Panc1 (cell line): Measurements from ENCODE around the gene PHRF1. TPM values are rescaled to one million over a fixed set of nuclear protein-coding genes. Genes with fewer than 3 reads are reported as not detected.

ENCODE experiments used
- ATAC-seq: fragments of 200-7000 bp; cut with Tn5 transposase; 2 replicates; pipeline ENCODE4 v1.9.1; 2020; ENCODE audit warnings: mild to moderate bottlenecking, moderate library complexity
- BruUV-seq: library from RNA; stranded (reverse); fragments of 400-500 nt; replicated peaks from 2 replicates; lab custom pipeline; 2021; lab: Mats Ljungman, UMichigan
- CTCF ChIA-PET: fragments of 300-600 bp; sonication (Branson Sonifier 250); formaldehyde crosslinking; loops from one replicate; lab custom pipeline; 2022; ENCODE audit warnings: antibody characterized with exemption; lab: Charles Lee
- POLR2A ChIA-PET: fragments of 300-600 bp; sonication (Branson Sonifier 250); formaldehyde crosslinking; loops from one replicate; lab custom pipeline; 2022; ENCODE audit warnings: antibody characterized with exemption; lab: Charles Lee
- DNase-seq: peaks from one replicate; pipeline ENCODE4 v3.0.0-alpha.2; 2010; ENCODE audit warnings: low read depth, low spot score
- H3K27ac ChIP-seq: 2 replicates; pipeline ENCODE4 v1.5.1; 2011; ENCODE audit warnings: mild to moderate bottlenecking, low read length, inconsistent platforms
- H3K27me3 ChIP-seq: fragments of 200-500 bp; sonication (Bioruptor generic); 2 replicates; pipeline ENCODE4 v1.6.0; 2014; ENCODE audit warnings: low read length, inconsistent platforms; ENCODE audit not compliant: control insufficient read depth, insufficient read depth
- H3K36me3 ChIP-seq: fragments of 200-500 bp; sonication (Bioruptor generic); 2 replicates; pipeline ENCODE4 v1.5.1; 2014; ENCODE audit warnings: inconsistent platforms, mild to moderate bottlenecking, low read length, moderate library complexity; ENCODE audit not compliant: control insufficient read depth, insufficient read depth
- H3K4me1 ChIP-seq: 2 replicates; pipeline ENCODE4 v1.5.1; 2011; ENCODE audit warnings: inconsistent platforms, mild to moderate bottlenecking, low read length, moderate library complexity; ENCODE audit not compliant: control insufficient read depth, insufficient read depth
- H3K4me3 ChIP-seq, 2 experiments: 2 replicates each; pipeline ENCODE4 v1.5.1; 2011 to 2012; ENCODE audit warnings: low read depth in 2 of 2, low read length in 2 of 2, mild to moderate bottlenecking in 2 of 2, inconsistent platforms in 1 of 2, moderate library complexity in 1 of 2
- H3K9me3 ChIP-seq: fragments of 200-500 bp; sonication (Bioruptor generic); 2 replicates; pipeline ENCODE4 v1.5.1; 2014; ENCODE audit warnings: low read depth, mild to moderate bottlenecking, inconsistent platforms, low read length, moderate library complexity; ENCODE audit not compliant: control insufficient read depth, insufficient read depth
- POLR2AphosphoS5 ChIP-seq: IDR thresholded peaks from 2 replicates; pipeline ENCODE4 v1.6.1; 2012; ENCODE audit warnings: mild to moderate bottlenecking, low read depth, low read length, moderate library complexity
- REST ChIP-seq, 2 experiments: IDR thresholded peaks; 2 replicates each; pipeline ENCODE4 v1.6.1; 2011 to 2012; ENCODE audit warnings: low read depth in 2 of 2, control low read depth in 1 of 2, low read length in 1 of 2, mild to moderate bottlenecking in 1 of 2, moderate library complexity in 1 of 2; ENCODE audit not compliant: insufficient read depth in 1 of 2
- SIN3A ChIP-seq: IDR thresholded peaks from 2 replicates; pipeline ENCODE4 v1.6.1; 2012; ENCODE audit warnings: low read depth, mild to moderate bottlenecking, low read length, moderate library complexity, borderline replicate concordance; ENCODE audit not compliant: insufficient read depth
- TCF7L2 ChIP-seq: IDR thresholded peaks from 2 replicates; pipeline ENCODE4 v1.6.1; 2011; ENCODE audit warnings: mild to moderate bottlenecking, low read depth, low read length, inconsistent platforms
- in situ Hi-C: cut with HindIII; loops from 2 replicates; pipeline ENCODE4 v1.10.0; 2016; ENCODE audit warnings: low sequenced_read_pairs, low pct_unique_long_range_greater_than_20kb
- intact Hi-C: fragments of 100-400 bp; cut with micrococcal nuclease; formaldehyde crosslinking; loops from one replicate; pipeline ENCODE4 v1.10.0; 2022; ENCODE audit not compliant: unreplicated experiment
- total RNA-seq: library from RNA; stranded (reverse); gene quantifications from one replicate; pipeline ENCODE4 v1.2.1, GENCODE V29; 2021; ENCODE audit not compliant: unreplicated experiment
- TF ChIP-seq, protein P1 (sequence below): fragments of 450-650 bp; IDR thresholded peaks from 2 replicates; pipeline ENCODE4 v1.5.1; 2017; ENCODE audit warnings: mild to moderate bottlenecking

Gene PHRF1
- total RNA-seq, 1 experiment from 2014 or later = 90.6 TPM

GRCh38 chr11:601573-602245 lies 25.4 kb downstream of the PHRF1 start:
- in situ Hi-C loops (no loop called here), intact Hi-C loops (no loop called here)
- BruUV-seq = TSS peak; percentile 61
- Histone ChIP-seq H3K9me3 (no peaks in the 10 kb centered on the region), H3K36me3 (peaks cover 7% of the 10 kb centered on the region), H3K4me1 (no peaks in the 10 kb centered on the region), H3K4me3 (no peak overlapping the region), H3K27ac (no peak overlapping the region), H3K27me3 (no peaks in the 10 kb centered on the region)
- ATAC-seq = no peak
- TF ChIP-seq REST (IDR thresholded peaks at IDR 0.05; ENCODE audit: insufficient read depth in 1 of 2, low read depth in 2 of 2, low read length in 1 of 2) (no peak), SIN3A (no peak), TCF7L2 (no peak), POLR2AphosphoS5 (no peak)
- TF ChIP-seq, protein P1, sequence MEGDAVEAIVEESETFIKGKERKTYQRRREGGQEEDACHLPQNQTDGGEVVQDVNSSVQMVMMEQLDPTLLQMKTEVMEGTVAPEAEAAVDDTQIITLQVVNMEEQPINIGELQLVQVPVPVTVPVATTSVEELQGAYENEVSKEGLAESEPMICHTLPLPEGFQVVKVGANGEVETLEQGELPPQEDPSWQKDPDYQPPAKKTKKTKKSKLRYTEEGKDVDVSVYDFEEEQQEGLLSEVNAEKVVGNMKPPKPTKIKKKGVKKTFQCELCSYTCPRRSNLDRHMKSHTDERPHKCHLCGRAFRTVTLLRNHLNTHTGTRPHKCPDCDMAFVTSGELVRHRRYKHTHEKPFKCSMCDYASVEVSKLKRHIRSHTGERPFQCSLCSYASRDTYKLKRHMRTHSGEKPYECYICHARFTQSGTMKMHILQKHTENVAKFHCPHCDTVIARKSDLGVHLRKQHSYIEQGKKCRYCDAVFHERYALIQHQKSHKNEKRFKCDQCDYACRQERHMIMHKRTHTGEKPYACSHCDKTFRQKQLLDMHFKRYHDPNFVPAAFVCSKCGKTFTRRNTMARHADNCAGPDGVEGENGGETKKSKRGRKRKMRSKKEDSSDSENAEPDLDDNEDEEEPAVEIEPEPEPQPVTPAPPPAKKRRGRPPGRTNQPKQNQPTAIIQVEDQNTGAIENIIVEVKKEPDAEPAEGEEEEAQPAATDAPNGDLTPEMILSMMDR = no peak
- ChIA-PET CTCF (interaction anchor here (0.6 kb wide), 1 partner anchor 123 kb away, joined by 3 read pairs; no protein-coding TSS in a partner anchor), POLR2A (no interaction called here)
- no peak for DNase-seq

- in situ Hi-C loops = no loop called here
Measured at GRCh38 chr11:603154-603553, 26.9 kb downstream of the PHRF1 start.

More at GRCh38 chr11:603154-603553, 26.9 kb downstream of the PHRF1 start:
- H3K4me1 ChIP-seq = no peaks in the 10 kb centered on the region
- ATAC-seq (no peak), DNase-seq (no peak)
- no peak overlapping the region for H3K4me3 ChIP-seq
- ChIA-PET POLR2A (no interaction called here), CTCF (interaction anchor here (0.7 kb wide), 1 partner anchor 73 kb away, joined by 3 read pairs; no protein-coding TSS in a partner anchor)
- H3K27ac ChIP-seq = no peak overlapping the region
- intact Hi-C loops = no loop called here
- peaks cover 13% of the 10 kb centered on the region for H3K36me3 ChIP-seq
- no peak for TF ChIP-seq TCF7L2
- no peaks in the 10 kb centered on the region for H3K9me3 ChIP-seq
- no peaks in the 10 kb centered on the region for H3K27me3 ChIP-seq
- BruUV-seq = no TSS peak
